Neuronal stem cell (in vitro differentiated cells): ENCODE data around the gene PRKCB.

Source experiments
- DNase-seq: peaks from one replicate; pipeline ENCODE4 v3.0.0-alpha.2; 2013; ENCODE audit warnings: low spot score
- H2AFZ ChIP-seq: one replicate; pipeline ENCODE4 v1.6.1; 2013; ENCODE audit warnings: mild to moderate bottlenecking, low read length, inconsistent platforms
- H2AK5ac ChIP-seq: 2 replicates; pipeline ENCODE4 v1.6.1; 2013; ENCODE audit warnings: low read depth, mild to moderate bottlenecking, inconsistent platforms, low read length, moderate library complexity, mixed read lengths
- H2BK120ac ChIP-seq: 2 replicates; pipeline ENCODE4 v1.6.1; 2013; ENCODE audit warnings: low read depth, mild to moderate bottlenecking, inconsistent platforms, low read length, moderate library complexity, mixed read lengths
- H2BK12ac ChIP-seq: one replicate; pipeline ENCODE4 v1.6.1; 2013; ENCODE audit warnings: low read length, inconsistent platforms
- H2BK15ac ChIP-seq: 2 replicates; pipeline ENCODE4 v1.6.1; 2013; ENCODE audit warnings: mild to moderate bottlenecking, low read length, inconsistent platforms, mixed read lengths
- H2BK5ac ChIP-seq: one replicate; pipeline ENCODE4 v1.6.1; 2013; ENCODE audit warnings: inconsistent platforms, mild to moderate bottlenecking, low read length, moderate library complexity
- H3K14ac ChIP-seq: one replicate; pipeline ENCODE4 v1.6.1; 2013; ENCODE audit warnings: low read length, inconsistent platforms
- H3K18ac ChIP-seq: 2 replicates; pipeline ENCODE4 v1.6.1; 2013; ENCODE audit warnings: low read length, inconsistent platforms
- H3K23ac ChIP-seq: 2 replicates; pipeline ENCODE4 v1.6.1; 2013; ENCODE audit warnings: low read depth, mild to moderate bottlenecking, mixed read lengths, low read length, inconsistent platforms; ENCODE audit not compliant: poor library complexity
- H3K27ac ChIP-seq: replicated peaks from 3 replicates; pipeline ENCODE4 v1.5.1; 2013; ENCODE audit warnings: low read length, inconsistent platforms
- H3K27me3 ChIP-seq, 3 experiments: 2 replicates each; pipeline ENCODE4 v1.6.1; 2013; ENCODE audit warnings: low read length in 3 of 3, mild to moderate bottlenecking in 2 of 3, inconsistent platforms in 1 of 3, low read depth in 1 of 3, mixed read lengths in 1 of 3, moderate library complexity in 1 of 3; ENCODE audit not compliant: control insufficient read depth in 3 of 3, insufficient read depth in 3 of 3
- H3K36me3 ChIP-seq, 2 donors: replicated peaks in 1 of 2; 2 replicates each; pipeline ENCODE4 v1.6.1; 2013; ENCODE audit warnings: low read length in 2 of 2; ENCODE audit not compliant: control insufficient read depth in 2 of 2, insufficient read depth in 2 of 2
- H3K4ac ChIP-seq: 2 replicates; pipeline ENCODE4 v1.6.1; 2013; ENCODE audit warnings: inconsistent platforms, mild to moderate bottlenecking, low read length, moderate library complexity
- H3K4me1 ChIP-seq, 2 donors: 1 replicate in 1 of 2; 2 replicates in 1 of 2; pipeline ENCODE4 v1.6.1; 2013; ENCODE audit warnings: low read length in 2 of 2, low read depth in 1 of 2; ENCODE audit not compliant: control insufficient read depth in 2 of 2, insufficient read depth in 1 of 2
- H3K4me2 ChIP-seq: one replicate; pipeline ENCODE4 v1.6.1; 2013; ENCODE audit warnings: mild to moderate bottlenecking, low read length, inconsistent platforms; ENCODE audit not compliant: insufficient read depth, poor library complexity, severe bottlenecking
- H3K4me3 ChIP-seq, 2 donors: 2 replicates each; pipeline ENCODE4 v1.5.1; 2013; ENCODE audit warnings: low read length in 2 of 2, mild to moderate bottlenecking in 2 of 2, inconsistent platforms in 1 of 2, moderate library complexity in 1 of 2
- H3K79me1 ChIP-seq: one replicate; pipeline ENCODE4 v1.6.1; 2013; ENCODE audit warnings: low read depth, mild to moderate bottlenecking, inconsistent platforms, low read length, moderate library complexity
- H3K9ac ChIP-seq: one replicate; pipeline ENCODE4 v1.6.1; 2013; ENCODE audit warnings: mild to moderate bottlenecking, low read depth, low read length, inconsistent platforms; ENCODE audit not compliant: poor library complexity
- H3K9me3 ChIP-seq, 2 donors: replicated peaks in 1 of 2; 2 replicates each; pipeline versions ENCODE3 to v1.6.1; 2013; ENCODE audit warnings: low read length in 2 of 2, mild to moderate bottlenecking in 2 of 2, inconsistent platforms in 1 of 2, low read depth in 1 of 2, mixed read lengths in 1 of 2, moderate library complexity in 1 of 2; ENCODE audit not compliant: control insufficient read depth in 2 of 2, insufficient read depth in 1 of 2
- H4K8ac ChIP-seq: one replicate; pipeline ENCODE4 v1.6.1; 2013; ENCODE audit warnings: low read depth, mild to moderate bottlenecking, inconsistent platforms, low read length, moderate library complexity
- H4K91ac ChIP-seq: one replicate; pipeline ENCODE4 v1.6.1; 2013; ENCODE audit warnings: low read length, low read depth, mild to moderate bottlenecking, inconsistent platforms; ENCODE audit not compliant: poor library complexity
- WGBS, 2 donors: extraction: QIAGEN DNeasy Blood & Tissue Kit; methylation state at CpG; one replicate each; pipeline ENCODE4 v1.1.7; 2013; ENCODE audit warnings: missing lambda C conversion rate in 2 of 2, mixed read lengths in 1 of 2; ENCODE audit not compliant: insufficient read length in 2 of 2, insufficient replicate concordance in 1 of 2; ENCODE audit errors: extremely low coverage in 2 of 2; 5-methylcytosine and 5-hydroxymethylcytosine counted together

PRKCB gene

DNA sequence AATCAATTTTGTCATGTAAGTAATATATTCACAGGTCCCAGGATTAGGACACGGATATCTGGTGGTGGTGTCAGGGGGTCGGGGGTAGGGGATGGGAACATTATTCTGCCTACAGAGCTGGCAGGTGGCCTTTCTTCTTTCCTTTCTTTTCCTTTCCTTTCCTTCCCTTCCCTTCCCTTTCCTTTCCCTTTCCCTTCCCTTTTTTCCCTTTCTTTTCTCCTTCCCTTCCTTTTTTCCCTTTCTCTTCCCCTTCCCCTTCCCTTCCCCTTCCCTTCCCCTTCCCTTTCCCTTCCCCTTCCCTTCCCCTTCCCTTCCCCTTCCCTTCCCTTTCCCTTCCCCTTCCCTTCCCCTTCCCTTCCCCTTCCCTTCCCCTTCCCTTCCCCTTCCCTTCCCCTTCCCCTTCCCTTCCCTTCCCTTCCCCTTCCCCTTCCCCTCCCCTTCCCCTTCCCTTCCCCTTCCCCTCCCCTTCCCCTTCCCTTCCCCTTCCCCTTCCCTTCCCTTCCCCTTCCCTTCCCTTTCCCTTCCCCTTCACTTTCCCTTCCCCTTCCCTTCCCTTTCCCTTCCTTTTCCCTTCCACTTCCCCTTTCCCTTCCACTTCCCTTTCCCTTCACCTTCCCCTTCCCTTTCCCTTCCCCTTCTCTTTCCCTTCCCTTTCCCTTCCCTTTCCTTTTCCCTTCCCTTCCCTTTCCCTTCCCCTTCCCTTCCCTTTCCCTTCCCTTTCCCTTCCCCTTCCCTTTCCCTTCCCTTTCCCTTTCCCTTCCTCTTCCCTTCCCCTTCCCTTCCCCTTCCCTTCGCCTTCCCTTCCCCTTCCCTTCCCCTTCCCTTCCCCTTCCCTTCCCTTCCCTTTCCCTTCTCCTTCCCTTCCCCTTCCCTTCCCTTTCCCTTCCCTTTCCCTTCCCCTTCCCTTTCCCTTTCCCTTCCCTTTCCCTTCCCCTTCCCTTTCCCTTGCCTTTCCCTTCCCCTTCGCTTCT is 145.9 kb downstream of the PRKCB start:
- H3K27ac ChIP-seq, result no peak overlapping the region
- no peak overlapping the region for H3K9ac ChIP-seq

DNA sequence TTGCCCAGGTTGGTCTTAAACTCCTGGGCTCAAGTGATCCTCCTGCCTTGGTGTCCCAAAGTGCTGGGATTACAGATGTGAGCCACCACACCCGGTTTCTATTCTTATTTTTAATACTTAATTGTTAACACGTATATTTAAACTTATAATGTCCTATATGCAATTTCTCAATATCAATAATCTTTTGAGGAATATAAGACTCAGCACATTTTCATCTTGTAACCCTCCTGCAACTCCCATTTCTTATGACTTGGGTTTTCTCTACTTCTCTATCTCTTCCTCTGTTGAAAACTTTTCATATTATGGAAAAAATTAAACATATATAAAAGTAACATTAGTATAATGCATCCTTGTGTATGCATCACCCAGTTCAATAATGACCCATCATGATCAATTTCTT is 150.7 kb downstream of the PRKCB start:
- H3K4me1 ChIP-seq, result no peaks in the 10 kb centered on the region
- no peak for DNase-seq
- no peak overlapping the region for H2BK5ac ChIP-seq
- H3K23ac ChIP-seq, result no peak overlapping the region
- no peak overlapping the region for H4K8ac ChIP-seq
- no peak overlapping the region for H3K4me2 ChIP-seq
- no peak overlapping the region for H2BK15ac ChIP-seq
- no CpG with 5 or more reads among the region's 2 CpGs for whole genome bisulfite sequencing, 2 donors
- H3K9me3 ChIP-seq, result no peaks in the 10 kb centered on the region
- H2AFZ ChIP-seq, result no peak overlapping the region
- H3K27ac ChIP-seq, result no peak overlapping the region
- H3K4ac ChIP-seq, result no peak overlapping the region
- no peak overlapping the region for H2AK5ac ChIP-seq
- H3K27me3 ChIP-seq, result no peaks in the 10 kb centered on the region
- H3K79me1 ChIP-seq, result no peaks in the 10 kb centered on the region
- no peak overlapping the region for H4K91ac ChIP-seq
- no peak overlapping the region for H3K9ac ChIP-seq
- no peak overlapping the region for H2BK120ac ChIP-seq
- H3K18ac ChIP-seq, result no peak overlapping the region
- no peak overlapping the region for H3K4me3 ChIP-seq
- H2BK12ac ChIP-seq, result no peak overlapping the region
- no peak overlapping the region for H3K14ac ChIP-seq
- no peaks in the 10 kb centered on the region for H3K36me3 ChIP-seq

More for the DNA sequence above, 145.9 kb downstream of the PRKCB start:
- Histone ChIP-seq H2BK12ac (no peak overlapping the region), H2AFZ (no peak overlapping the region), H4K91ac (no peak overlapping the region), H3K18ac (no peak overlapping the region), H3K14ac (no peak overlapping the region), H2BK120ac (no peak overlapping the region), H3K36me3 (no peaks in the 10 kb centered on the region), H4K8ac (no peak overlapping the region), H3K4ac (no peak overlapping the region), H2BK5ac (no peak overlapping the region), H3K79me1 (no peaks in the 10 kb centered on the region), H3K4me3 (no peak overlapping the region), H3K27me3 (peaks cover 0 to 4% (median 0%) of the 10 kb centered on the region in 3 experiments), H3K23ac (no peak overlapping the region), H3K9me3 (no peaks in the 10 kb centered on the region), H2AK5ac (no peak overlapping the region), H3K4me1 (no peaks in the 10 kb centered on the region), H2BK15ac (no peak overlapping the region), H3K4me2 (no peak overlapping the region)
- no peak for DNase-seq
- no CpG with 5 or more reads among the region's 4 CpGs for WGBS, 2 donors

DNA sequence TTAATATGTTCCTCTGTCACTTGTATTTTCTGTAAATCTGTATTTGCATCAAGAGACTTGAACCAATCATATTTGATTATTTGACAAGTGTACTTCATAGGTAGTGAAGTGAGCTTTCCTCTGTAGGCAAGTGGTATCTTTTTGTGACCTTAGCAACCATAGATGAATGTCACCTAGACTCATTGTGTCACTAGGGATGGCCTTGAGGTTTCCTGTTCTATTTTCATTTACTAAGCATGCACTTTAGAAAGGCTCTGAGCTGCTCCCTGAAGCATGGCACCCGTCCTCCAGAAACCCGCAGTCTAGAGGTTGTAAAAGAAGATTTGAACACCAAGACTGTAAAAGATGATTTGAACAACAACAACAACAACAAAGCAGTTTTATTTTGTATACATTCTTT is 151.7 kb downstream of the PRKCB start:
- no peak for DNase-seq
- Histone ChIP-seq H3K4me1 (no peaks in the 10 kb centered on the region), H3K4me3 (no peak overlapping the region)

DNA sequence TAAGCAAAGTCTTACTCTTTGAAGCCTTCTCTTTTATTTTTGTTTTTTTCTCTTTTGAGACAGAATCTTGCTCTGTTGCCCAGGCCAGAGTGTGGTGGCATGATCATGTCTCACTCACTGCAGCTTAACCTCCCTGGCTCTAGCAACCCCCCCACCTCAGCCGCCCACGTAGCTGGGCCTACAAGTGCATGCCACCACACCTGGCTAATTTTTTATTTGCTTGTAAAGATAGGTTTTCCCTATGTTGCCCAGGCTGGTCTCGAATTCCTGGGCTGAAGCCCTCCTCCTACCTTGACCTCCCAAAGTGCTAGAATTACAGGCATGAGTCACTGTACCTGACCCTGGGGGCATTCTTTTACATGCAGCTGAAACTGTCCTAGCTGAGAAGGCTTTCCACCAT is 154.7 kb downstream of the PRKCB start:
- no peak overlapping the region for H3K4me3 ChIP-seq
- no peaks in the 10 kb centered on the region for H3K4me1 ChIP-seq
- no peak overlapping the region for H2BK15ac ChIP-seq
- no peak overlapping the region for H2AK5ac ChIP-seq
- no peak overlapping the region for H3K4ac ChIP-seq
- no peak overlapping the region for H3K9ac ChIP-seq
- H2BK12ac ChIP-seq, result no peak overlapping the region
- H3K18ac ChIP-seq, result no peak overlapping the region
- no peaks in the 10 kb centered on the region for H3K79me1 ChIP-seq
- H2AFZ ChIP-seq, result no peak overlapping the region
- no peaks in the 10 kb centered on the region for H3K9me3 ChIP-seq
- no peaks in the 10 kb centered on the region for H3K36me3 ChIP-seq
- DNase-seq, result no peak
- H3K23ac ChIP-seq, result no peak overlapping the region
- H2BK5ac ChIP-seq, result no peak overlapping the region
- H3K27ac ChIP-seq, result no peak overlapping the region
- no peaks in the 10 kb centered on the region for H3K27me3 ChIP-seq
- no peak overlapping the region for H3K4me2 ChIP-seq
- no peak overlapping the region for H4K8ac ChIP-seq
- no peak overlapping the region for H2BK120ac ChIP-seq
- no CpG with 5 or more reads among the region's 3 CpGs for WGBS, 2 donors
- H4K91ac ChIP-seq, result no peak overlapping the region
- H3K14ac ChIP-seq, result no peak overlapping the region

More for the DNA sequence above, 151.7 kb downstream of the PRKCB start:
- H3K23ac ChIP-seq, result no peak overlapping the region
- H4K8ac ChIP-seq, result no peak overlapping the region
- H3K18ac ChIP-seq, result no peak overlapping the region
- H3K36me3 ChIP-seq, result no peaks in the 10 kb centered on the region
- no peak overlapping the region for H3K27ac ChIP-seq
- no peaks in the 10 kb centered on the region for H3K9me3 ChIP-seq
- no peak overlapping the region for H2AK5ac ChIP-seq
- no peak overlapping the region for H4K91ac ChIP-seq
- no peaks in the 10 kb centered on the region for H3K79me1 ChIP-seq
- H3K4me2 ChIP-seq, result no peak overlapping the region
- no peak overlapping the region for H3K4ac ChIP-seq
- no peak overlapping the region for H2BK5ac ChIP-seq
- H3K14ac ChIP-seq, result no peak overlapping the region
- WGBS, 2 donors, result no CpG with 5 or more reads among the region's 2 CpGs
- H3K27me3 ChIP-seq, result no peaks in the 10 kb centered on the region
- no peak overlapping the region for H3K9ac ChIP-seq
- no peak overlapping the region for H2AFZ ChIP-seq
- no peak overlapping the region for H2BK15ac ChIP-seq
- no peak overlapping the region for H2BK12ac ChIP-seq
- no peak overlapping the region for H2BK120ac ChIP-seq
